ENCODE data around the gene ASXL3.

The ASXL3 gene

DNA sequence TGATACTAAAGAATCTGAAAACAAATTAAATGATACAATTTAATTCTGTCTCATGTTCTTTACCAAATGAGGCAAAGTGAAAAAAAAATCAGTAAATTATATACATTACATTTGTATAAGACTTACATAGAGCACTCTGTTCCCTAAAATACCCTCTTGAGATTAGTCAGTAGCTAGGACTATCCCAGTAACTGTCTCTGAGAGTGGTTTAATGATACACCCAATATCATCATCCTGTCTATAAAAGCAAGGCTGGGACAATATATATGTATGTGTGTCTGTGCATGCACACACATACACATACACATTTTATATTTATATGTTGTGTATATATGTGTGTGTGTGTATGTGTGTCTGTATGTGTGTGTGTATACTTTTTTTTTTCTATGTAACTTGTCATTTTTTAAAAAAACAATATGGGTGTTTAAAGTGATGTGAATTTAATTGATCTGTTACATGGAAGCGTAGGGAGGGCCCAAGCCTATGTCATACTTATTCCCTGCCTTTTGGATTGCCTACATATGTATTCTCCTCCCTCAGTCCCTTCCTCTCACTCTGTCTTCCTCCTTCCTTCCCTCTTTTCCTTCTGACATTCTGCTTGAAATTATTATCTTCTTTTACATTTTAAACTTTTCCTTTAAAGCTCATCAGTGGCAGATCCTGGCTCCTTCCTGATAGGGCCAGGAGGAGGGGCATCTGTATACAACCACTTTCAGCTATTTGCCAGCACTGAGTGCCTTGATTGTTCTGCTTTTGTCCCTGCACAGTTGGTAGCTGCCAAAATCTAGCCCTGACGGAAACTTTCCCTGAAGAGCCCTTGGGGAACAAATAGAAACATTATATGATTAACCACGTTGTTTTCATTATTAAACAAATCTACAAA lies 6.8 kb downstream of the ASXL3 start:
- DNase-seq, result no peak

- DNase-seq, result no peak
Measured at GRCh38 chr18:33585431-33585775, 7.4 kb downstream of the ASXL3 start.

DNA sequence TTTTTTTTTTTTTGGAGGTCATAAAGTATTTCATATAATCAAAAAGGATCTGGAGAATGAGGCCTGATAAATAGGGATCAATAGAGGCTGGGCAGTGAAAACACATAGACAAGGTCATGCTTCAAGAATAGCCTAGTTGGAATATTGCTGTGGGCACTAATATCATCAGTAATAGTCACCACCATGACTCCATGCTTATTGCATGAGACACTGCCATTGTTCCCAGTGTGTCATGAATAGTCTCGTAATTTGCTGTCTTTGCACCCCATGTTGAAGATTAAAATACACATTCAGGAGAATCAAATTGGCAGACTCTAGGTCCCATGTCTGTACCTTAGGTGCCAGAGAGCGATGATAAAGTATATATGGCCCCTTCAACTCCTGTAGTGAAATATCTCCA lies 10.3 kb downstream of the ASXL3 start:
- no peak for DNase-seq

- no peak for DNase-seq
Measured at GRCh38 chr18:33593261-33593660, 15.2 kb downstream of the ASXL3 start.

GRCh38 chr18:33594799-33595198 lies 16.8 kb downstream of the ASXL3 start:
- DNase-seq, result no peak

GRCh38 chr18:33596178-33596854 lies 18.3 kb downstream of the ASXL3 start:
- DNase-seq, result no peak

DNA sequence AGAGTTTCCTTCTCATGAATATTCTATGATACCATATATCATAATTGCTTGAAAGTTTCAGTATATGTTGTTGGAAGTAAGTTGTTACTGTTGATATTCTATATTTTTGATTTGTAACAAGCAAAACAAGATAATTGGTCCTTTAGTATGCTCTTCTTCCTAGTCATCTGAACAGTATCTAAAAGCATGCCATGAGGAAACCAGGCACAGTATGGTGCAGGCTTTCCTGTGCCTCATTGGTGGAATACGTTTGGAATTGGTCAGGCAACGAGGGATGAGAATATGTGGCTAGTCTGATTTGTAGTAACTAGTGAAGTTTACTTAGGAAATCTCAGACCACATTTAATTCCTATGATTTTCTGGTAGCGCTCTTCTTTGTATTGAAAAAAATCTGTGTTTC lies 22.8 kb downstream of the ASXL3 start:
- DNase-seq, result no peak

GRCh38 chr18:33603454-33603853 lies 25.4 kb downstream of the ASXL3 start:
- no peak for DNase-seq

- DNase-seq, result no peak
Measured at GRCh38 chr18:33605250-33605649, 27.2 kb downstream of the ASXL3 start.

DNA sequence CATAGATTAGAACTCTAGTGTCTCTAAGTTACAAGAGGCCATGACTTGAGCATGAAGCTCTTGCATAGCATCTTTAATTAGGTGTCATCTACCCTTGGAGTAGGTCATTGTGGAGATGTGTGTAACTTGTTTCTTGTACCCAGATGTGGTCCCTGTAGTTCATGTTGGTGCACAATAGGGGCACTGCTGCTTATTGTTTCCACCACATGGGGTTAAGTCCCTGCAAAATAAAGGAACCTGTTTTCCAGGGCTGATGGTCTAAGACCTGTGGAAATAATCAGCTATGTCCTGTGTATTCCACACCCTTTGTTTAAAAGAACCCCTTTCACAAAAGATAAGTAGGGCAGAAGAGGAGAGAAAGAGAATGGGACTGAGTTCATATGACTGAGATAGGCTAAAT lies 28.6 kb downstream of the ASXL3 start:
- DNase-seq, result no peak

DNA sequence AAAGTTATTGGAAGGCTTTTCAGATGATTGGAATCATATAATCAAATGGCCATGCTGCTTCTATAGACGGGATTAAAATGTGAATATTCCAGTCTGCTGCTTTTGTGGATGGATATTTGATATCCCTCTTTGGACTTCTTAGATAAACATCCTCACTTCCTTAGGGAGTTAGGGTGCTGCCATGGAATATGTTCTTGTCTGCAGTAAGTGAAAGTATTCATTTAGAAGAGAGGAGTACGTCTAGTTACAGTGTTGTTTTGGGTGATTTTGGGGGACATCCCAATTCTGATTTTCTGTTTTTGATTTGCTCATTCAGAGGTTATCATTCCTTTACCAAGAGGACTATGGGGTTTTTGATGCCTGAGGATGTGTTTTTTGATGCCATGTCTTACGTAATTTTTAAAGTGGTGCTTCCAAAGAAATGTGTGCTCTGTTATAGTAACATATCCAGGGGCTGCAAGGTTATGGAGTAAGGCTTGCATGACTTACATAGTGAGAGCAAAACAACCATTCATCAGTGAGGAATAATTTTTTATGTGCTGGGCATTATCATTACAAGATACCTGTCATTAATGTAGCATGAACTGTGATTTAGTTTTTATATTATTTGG lies 33.6 kb downstream of the ASXL3 start:
- no peak for DNase-seq

GRCh38 chr18:33612632-33613031 lies 34.6 kb downstream of the ASXL3 start:
- DNase-seq, result no peak

DNA sequence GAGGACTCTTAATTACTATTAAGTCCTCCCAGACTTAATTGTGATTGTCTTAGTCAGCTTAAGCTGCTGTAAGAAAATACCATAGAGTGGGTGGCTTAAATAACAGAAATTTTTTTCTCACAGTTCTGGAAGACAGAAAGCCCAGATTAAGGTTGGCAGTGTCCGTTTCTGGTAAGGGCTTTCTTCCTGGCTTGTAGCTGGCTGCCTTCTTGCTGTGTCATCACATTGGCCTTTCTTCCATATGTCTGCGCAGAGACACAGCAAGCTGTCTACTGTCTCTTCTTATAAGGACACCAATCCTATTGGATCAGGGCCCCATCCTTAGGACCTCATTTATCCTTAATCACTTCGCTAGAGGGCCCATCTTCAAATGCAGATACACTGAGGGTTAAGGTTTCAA lies 38.5 kb downstream of the ASXL3 start:
- DNase-seq, result no peak

DNA sequence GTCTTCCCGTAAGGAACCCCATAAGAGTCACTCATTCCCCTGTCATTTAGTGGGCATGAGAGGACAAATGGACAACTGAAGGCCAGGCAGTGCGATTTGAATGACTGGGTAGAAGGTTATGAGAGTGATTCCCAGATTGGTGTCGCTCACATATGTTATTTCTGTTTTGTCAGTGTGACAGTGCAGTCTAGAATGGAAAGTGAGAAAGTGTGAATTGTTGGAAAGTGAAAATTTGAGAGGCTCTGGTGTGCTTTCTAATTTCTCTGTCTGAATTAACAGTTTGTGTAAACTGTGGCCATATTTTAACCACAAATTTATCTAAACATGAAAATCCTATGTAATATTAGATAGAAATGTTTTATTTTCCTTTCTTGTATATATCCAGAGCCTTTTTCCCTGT lies 49.1 kb downstream of the ASXL3 start:
- no peak for DNase-seq

DNA sequence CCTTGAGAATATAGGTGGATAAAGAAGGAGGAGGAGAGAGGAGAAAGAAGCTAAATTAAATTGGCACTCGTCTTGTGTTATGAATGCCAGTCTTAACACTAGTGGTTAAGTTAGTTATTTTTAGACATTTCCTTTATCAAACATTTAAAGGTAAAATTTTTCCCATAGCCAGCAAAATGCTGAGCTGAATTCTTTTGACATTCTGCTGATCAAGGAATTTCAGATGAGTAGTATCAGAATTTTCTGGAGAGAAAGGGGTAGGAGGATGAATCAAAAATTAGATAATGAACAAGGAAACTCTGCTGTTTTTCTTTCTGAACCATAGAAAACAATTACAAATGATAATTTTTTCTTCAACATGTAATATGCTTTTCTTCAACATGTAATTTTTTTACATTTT lies 52.5 kb downstream of the ASXL3 start:
- DNase-seq, result no peak

DNA sequence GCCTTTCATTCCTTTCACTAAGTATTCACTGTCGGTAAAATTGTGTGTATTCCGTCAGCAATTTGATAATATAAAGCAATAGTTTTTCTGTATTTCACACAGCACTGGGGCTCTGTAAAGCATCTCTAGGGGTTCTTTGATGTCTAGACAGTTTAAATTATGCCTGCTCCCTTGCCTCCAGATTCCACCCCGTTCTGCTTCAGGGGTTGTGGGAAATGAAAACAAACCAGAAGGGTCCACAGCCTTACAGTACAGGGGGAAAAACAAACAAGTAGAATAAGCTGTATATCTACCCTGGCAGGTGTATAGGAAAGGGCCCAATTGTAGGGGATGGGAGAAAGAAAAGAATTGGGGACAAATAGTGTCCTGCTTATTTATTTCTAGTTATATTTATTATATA lies 63.1 kb downstream of the ASXL3 start:
- no peak for DNase-seq

DNA sequence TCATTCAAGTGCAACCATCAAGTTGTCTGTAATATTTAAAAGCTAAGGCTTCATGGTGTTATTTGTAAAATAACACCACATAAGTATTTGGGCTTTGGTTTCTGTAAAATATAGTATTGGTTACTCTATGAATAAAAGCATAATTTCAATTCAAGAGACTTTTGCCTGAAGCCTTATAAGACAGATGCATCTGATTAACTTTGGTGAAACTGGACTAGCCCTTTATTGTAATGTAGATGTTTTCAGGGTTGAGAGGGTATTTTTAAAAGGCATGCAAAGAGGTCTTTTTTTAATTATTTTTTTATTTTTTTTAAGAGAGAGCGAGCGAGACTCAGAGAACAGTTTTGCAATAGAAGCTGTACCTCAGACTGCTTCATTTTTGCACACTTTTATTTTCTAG lies 66.5 kb downstream of the ASXL3 start:
- no peak for DNase-seq

- no peak for DNase-seq
Measured at GRCh38 chr18:33647365-33647764, 69.3 kb downstream of the ASXL3 start.

GRCh38 chr18:33652635-33653034 lies 74.6 kb downstream of the ASXL3 start:
- no peak for DNase-seq

- DNase-seq, result no peak
Measured at GRCh38 chr18:33653231-33653630, 75.2 kb downstream of the ASXL3 start.

DNA sequence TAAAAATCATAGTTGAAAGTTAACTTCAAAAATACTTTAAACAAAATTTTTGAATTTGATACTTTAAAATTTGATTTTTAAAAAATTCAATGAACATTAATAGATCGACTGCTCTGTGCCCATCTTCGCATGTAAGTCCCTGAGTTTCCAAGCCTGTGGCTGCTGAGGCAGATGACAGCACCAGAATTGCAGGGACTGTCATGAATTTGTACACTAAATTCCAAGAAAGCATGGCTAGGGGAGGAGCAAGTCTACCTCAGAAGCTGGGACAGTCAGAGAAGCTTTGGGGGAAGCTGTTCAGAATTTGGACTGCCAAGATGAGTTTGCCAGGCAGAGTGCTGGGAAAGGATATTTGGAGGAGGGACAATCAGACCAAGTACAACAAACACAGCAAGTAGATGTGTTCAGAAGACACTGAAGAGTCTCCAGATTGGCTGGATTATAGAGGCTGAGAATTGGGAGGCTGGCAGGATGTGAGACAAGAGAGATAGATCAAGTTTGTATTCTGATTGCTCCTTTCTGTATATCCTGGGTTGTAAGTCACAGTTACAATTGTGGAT lies 79.0 kb downstream of the ASXL3 start:
- no peak for DNase-seq

DNA sequence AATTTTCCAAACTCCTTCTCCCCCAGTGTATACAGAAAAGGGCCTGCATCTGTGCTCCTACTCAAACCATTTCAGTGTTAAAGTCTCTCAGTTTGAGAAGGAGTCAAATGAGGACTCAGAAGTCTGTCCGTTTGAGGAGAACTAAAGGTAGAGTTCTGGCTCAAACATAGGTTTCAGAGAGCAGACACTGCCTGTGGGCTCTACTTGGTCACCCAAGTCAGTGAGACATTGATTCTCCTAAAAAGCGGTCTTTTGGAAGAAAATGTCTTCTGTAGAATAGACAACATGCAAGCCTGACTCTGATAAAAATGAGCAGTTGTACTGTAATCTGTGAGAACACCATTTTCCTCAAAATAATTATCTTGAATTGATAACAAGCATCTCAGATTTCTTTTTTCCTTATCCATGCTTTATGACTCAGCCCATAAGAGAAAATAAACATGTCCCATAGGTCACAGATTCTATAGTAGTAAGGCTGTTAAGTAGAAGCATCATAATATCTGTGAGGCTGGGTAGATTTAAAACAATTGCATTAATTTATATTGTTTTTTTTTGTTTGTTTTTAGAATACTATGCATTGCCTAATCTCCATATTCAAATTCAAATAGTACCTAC lies 82.8 kb downstream of the ASXL3 start:
- DNase-seq, result no peak

DNA sequence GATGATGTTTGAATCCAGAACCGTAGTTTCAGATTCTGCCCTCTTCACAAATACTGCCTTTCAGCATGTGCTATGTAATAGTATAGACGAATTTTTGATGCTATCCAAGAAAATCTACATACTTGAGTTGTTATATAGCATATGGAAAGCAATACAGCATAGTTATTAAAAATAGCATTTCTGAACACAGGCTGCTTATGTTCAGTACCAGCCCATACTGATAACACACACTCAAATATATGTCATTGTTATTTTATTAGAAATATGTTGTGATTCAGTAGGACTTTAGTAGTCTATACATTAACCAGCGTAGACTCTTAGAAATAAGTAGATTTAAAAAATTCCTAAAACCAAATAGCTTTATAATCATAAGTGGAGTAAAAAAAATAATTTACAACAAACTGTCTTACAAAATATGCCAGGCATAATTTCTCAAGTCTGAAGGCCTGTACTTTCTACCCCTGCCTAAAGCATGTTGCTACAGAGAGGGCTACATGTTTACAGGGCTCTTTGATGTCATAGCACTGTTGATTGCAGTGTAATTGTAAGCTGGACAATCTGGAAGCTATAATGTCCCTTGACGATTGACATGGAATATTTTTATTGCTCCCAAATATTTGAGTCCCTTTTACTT lies 86.3 kb downstream of the ASXL3 start:
- DNase-seq, result no peak

Data from inflammatory macrophage treated with lipopolysaccharide for 4 hours (primary cell).